Measurements from ENCODE around the gene TREM1. TPM values are rescaled to one million over a fixed set of nuclear protein-coding genes. Genes with fewer than 3 reads are reported as not detected.

TREM1 gene
- total RNA-seq, 1 donor from 2014 or later = not detected

- TF ChIP-seq CTCF (IDR thresholded peaks at IDR 0.05) = no peak
- DNase-seq (no peak), ATAC-seq (ENCODE audit: low read depth) (no peak)
- intact Hi-C loops (cut with micrococcal nuclease) = no loop called here
- Mint-ChIP-seq H3K27ac (no peak overlapping the region), H3K4me1 (peaks cover 40% of the 10 kb centered on the region), H3K36me3 (ENCODE audit: low read depth) (no peaks in the 10 kb centered on the region), H3K27me3 (no peaks in the 10 kb centered on the region), H3K9me3 (no peaks in the 10 kb centered on the region), H3K4me3 (no peak overlapping the region)
- CTCF ChIA-PET = no interaction called here
- POLR2A ChIA-PET = no interaction called here
These were observed 13.8 kb downstream of the TREM1 start for GRCh38 chr6:41272591-41273240.

- Mint-ChIP-seq H3K27me3 (no peaks in the 10 kb centered on the region), H3K4me3 (no peak overlapping the region), H3K27ac (no peak overlapping the region), H3K9me3 (no peaks in the 10 kb centered on the region), H3K36me3 (ENCODE audit: low read depth) (no peaks in the 10 kb centered on the region), H3K4me1 (peaks cover 40% of the 10 kb centered on the region)
- ChIA-PET CTCF (no interaction called here), POLR2A (no interaction called here)
- DNase-seq (no peak), ATAC-seq (ENCODE audit: low read depth) (no peak)
- TF ChIP-seq CTCF (IDR thresholded peaks at IDR 0.05) = no peak
- intact Hi-C loops (cut with micrococcal nuclease) = no loop called here
These were observed 14.5 kb downstream of the TREM1 start for GRCh38 chr6:41271901-41272395.

GRCh38 chr6:41269716-41270115 is 16.8 kb downstream of the TREM1 start:
- no peak overlapping the region for H3K27ac Mint-ChIP-seq
- H3K36me3 Mint-ChIP-seq (ENCODE audit: low read depth) = no peaks in the 10 kb centered on the region
- TF ChIP-seq CTCF (IDR thresholded peaks at IDR 0.05) = no peak
- H3K27me3 Mint-ChIP-seq = no peaks in the 10 kb centered on the region
- peaks cover 27% of the 10 kb centered on the region for H3K4me1 Mint-ChIP-seq
- no peak for DNase-seq
- ChIA-PET POLR2A (no interaction called here), CTCF (interaction anchor here (1.4 kb wide), 1 partner anchor 9 kb away, joined by 3 read pairs; no protein-coding TSS in a partner anchor)
- no peak for ATAC-seq (ENCODE audit: low read depth)
- intact Hi-C loops (cut with micrococcal nuclease) = no loop called here
- H3K9me3 Mint-ChIP-seq = peaks cover 2% of the 10 kb centered on the region
- H3K4me3 Mint-ChIP-seq = no peak overlapping the region

GRCh38 chr6:41269166-41269565 is 17.3 kb downstream of the TREM1 start:
- CTCF ChIA-PET = interaction anchor here (1.4 kb wide), 1 partner anchor 9 kb away, joined by 3 read pairs; no protein-coding TSS in a partner anchor
- intact Hi-C loops (cut with micrococcal nuclease) = no loop called here
- Mint-ChIP-seq H3K9me3 (peaks cover 2% of the 10 kb centered on the region), H3K27me3 (no peaks in the 10 kb centered on the region), H3K4me1 (peaks cover 22% of the 10 kb centered on the region), H3K36me3 (ENCODE audit: low read depth) (no peaks in the 10 kb centered on the region), H3K27ac (no peak overlapping the region), H3K4me3 (no peak overlapping the region)
- ATAC-seq (ENCODE audit: low read depth) = no peak
- POLR2A ChIA-PET = no interaction called here
- no peak for TF ChIP-seq CTCF (IDR thresholded peaks at IDR 0.05)
- no peak for DNase-seq

- intact Hi-C loops (cut with micrococcal nuclease) = no loop called here
- no peaks in the 10 kb centered on the region for H3K27me3 Mint-ChIP-seq
- no peak for TF ChIP-seq CTCF (IDR thresholded peaks at IDR 0.05)
- ATAC-seq (ENCODE audit: low read depth) (no peak), DNase-seq (no peak)
- POLR2A ChIA-PET = no interaction called here
- peaks cover 16% of the 10 kb centered on the region for H3K4me1 Mint-ChIP-seq
- CTCF ChIA-PET = interaction anchor here (1.4 kb wide), 1 partner anchor 10 kb away, joined by 3 read pairs; no protein-coding TSS in a partner anchor
- peaks cover 1% of the 10 kb centered on the region for H3K36me3 Mint-ChIP-seq (ENCODE audit: low read depth)
- peaks cover 6% of the 10 kb centered on the region for H3K9me3 Mint-ChIP-seq
- H3K27ac Mint-ChIP-seq = no peak overlapping the region
- no peak overlapping the region for H3K4me3 Mint-ChIP-seq
These were observed 18.0 kb downstream of the TREM1 start for GRCh38 chr6:41268478-41268877.

Measured in activated B cell treated with CpG ODN at 0.5 μM for 24 hours (primary cell).